Measurements from ENCODE around the gene IQCM.

The IQCM gene

GRCh38 chr4:149684516-149684915, 131.1 kb downstream of the IQCM start:
- H3K27ac ChIP-seq (replicated peaks) = no peak overlapping the region
- no peak overlapping the region for H3K4me3 ChIP-seq (replicated peaks; ENCODE audit: insufficient read depth, low read length)
- H3K27me3 ChIP-seq (ENCODE audit: insufficient read depth, poor library complexity, severe bottlenecking) = no peaks in the 10 kb centered on the region
- no peak for DNase-seq (ENCODE audit: low read depth in 1 of 2, low spot score in 1 of 2)
- TF ChIP-seq GABPA (IDR thresholded peaks at IDR 0.05; ENCODE audit: low read depth) (no peak), SPI1 (IDR thresholded peaks at IDR 0.05; ENCODE audit: borderline replicate concordance, low read depth) (no peak)

GRCh38 chr4:149676076-149676475, 139.6 kb downstream of the IQCM start:
- TF ChIP-seq POLR2AphosphoS5 (IDR thresholded peaks at IDR 0.05; ENCODE audit: low read depth) (no peak), SPI1 (IDR thresholded peaks at IDR 0.05; ENCODE audit: borderline replicate concordance, low read depth) (peak; percentile 60; the same call in 1 of the 2 replicates), CTCF (IDR thresholded peaks at IDR 0.05; ENCODE audit: insufficient read depth, low read length) (no peak), GABPA (IDR thresholded peaks at IDR 0.05; ENCODE audit: low read depth) (no peak), REST (IDR thresholded peaks at IDR 0.05; ENCODE audit: insufficient replicate concordance, low read depth) (no peak)
- H3K4me3 ChIP-seq (replicated peaks; ENCODE audit: insufficient read depth, low read length) = no peak overlapping the region
- H3K27me3 ChIP-seq (ENCODE audit: insufficient read depth, poor library complexity, severe bottlenecking) = no peaks in the 10 kb centered on the region
- no peak for DNase-seq (ENCODE audit: low read depth in 1 of 2, low spot score in 1 of 2)
- H3K27ac ChIP-seq (replicated peaks) = no peak overlapping the region; the same call in 1 of the 2 replicates

GRCh38 chr4:149645790-149646189, 169.9 kb downstream of the IQCM start:
- Histone ChIP-seq H3K4me3 (replicated peaks; ENCODE audit: insufficient read depth, low read length) (no peak overlapping the region), H3K27me3 (ENCODE audit: insufficient read depth, poor library complexity, severe bottlenecking) (no peaks in the 10 kb centered on the region), H3K27ac (replicated peaks) (no peak overlapping the region)
- DNase-seq (ENCODE audit: low read depth in 1 of 2, low spot score in 1 of 2) = no peak
- TF ChIP-seq SPI1 (IDR thresholded peaks at IDR 0.05; ENCODE audit: borderline replicate concordance, low read depth) (no peak), POLR2AphosphoS5 (IDR thresholded peaks at IDR 0.05; ENCODE audit: low read depth) (no peak)

GRCh38 chr4:149638073-149638472, 177.6 kb downstream of the IQCM start:
- no peaks in the 10 kb centered on the region for H3K27me3 ChIP-seq (ENCODE audit: insufficient read depth, poor library complexity, severe bottlenecking)
- DNase-seq (ENCODE audit: low read depth in 1 of 2, low spot score in 1 of 2) = no peak
- H3K27ac ChIP-seq (replicated peaks) = no peak overlapping the region
- TF ChIP-seq GABPA (IDR thresholded peaks at IDR 0.05; ENCODE audit: low read depth) = no peak
- TF ChIP-seq CTCF (IDR thresholded peaks at IDR 0.05; ENCODE audit: insufficient read depth, low read length) = no peak
- no peak for TF ChIP-seq POLR2AphosphoS5 (IDR thresholded peaks at IDR 0.05; ENCODE audit: low read depth)
- TF ChIP-seq SPI1 (IDR thresholded peaks at IDR 0.05; ENCODE audit: borderline replicate concordance, low read depth) = no peak
- no peak for TF ChIP-seq REST (IDR thresholded peaks at IDR 0.05; ENCODE audit: insufficient replicate concordance, low read depth)
- no peak overlapping the region for H3K4me3 ChIP-seq (replicated peaks; ENCODE audit: insufficient read depth, low read length)

- no peak overlapping the region for H3K4me3 ChIP-seq (replicated peaks; ENCODE audit: insufficient read depth, low read length)
- no peak for DNase-seq (ENCODE audit: low read depth in 1 of 2, low spot score in 1 of 2)
- TF ChIP-seq CTCF (IDR thresholded peaks at IDR 0.05; ENCODE audit: insufficient read depth, low read length) (no peak), SPI1 (IDR thresholded peaks at IDR 0.05; ENCODE audit: borderline replicate concordance, low read depth) (no peak), REST (IDR thresholded peaks at IDR 0.05; ENCODE audit: insufficient replicate concordance, low read depth) (no peak), GABPA (IDR thresholded peaks at IDR 0.05; ENCODE audit: low read depth) (no peak), POLR2AphosphoS5 (IDR thresholded peaks at IDR 0.05; ENCODE audit: low read depth) (no peak)
- H3K27me3 ChIP-seq (ENCODE audit: insufficient read depth, poor library complexity, severe bottlenecking) = no peaks in the 10 kb centered on the region
- H3K27ac ChIP-seq (replicated peaks) = no peak overlapping the region
Measured at GRCh38 chr4:149634368-149634767, 181.3 kb downstream of the IQCM start.

Measured in HL-60 (cell line).